Measurements from ENCODE around the gene LRP6.
A peak's percentile ranks its signal among the peaks of the same experiment; 100 is the strongest.
"Not testable (repeated sequence)": the region's sequence is repeated elsewhere in the genome, so short reads cannot be mapped to it uniquely, and the experiment has no call there.

Gene LRP6

DNA sequence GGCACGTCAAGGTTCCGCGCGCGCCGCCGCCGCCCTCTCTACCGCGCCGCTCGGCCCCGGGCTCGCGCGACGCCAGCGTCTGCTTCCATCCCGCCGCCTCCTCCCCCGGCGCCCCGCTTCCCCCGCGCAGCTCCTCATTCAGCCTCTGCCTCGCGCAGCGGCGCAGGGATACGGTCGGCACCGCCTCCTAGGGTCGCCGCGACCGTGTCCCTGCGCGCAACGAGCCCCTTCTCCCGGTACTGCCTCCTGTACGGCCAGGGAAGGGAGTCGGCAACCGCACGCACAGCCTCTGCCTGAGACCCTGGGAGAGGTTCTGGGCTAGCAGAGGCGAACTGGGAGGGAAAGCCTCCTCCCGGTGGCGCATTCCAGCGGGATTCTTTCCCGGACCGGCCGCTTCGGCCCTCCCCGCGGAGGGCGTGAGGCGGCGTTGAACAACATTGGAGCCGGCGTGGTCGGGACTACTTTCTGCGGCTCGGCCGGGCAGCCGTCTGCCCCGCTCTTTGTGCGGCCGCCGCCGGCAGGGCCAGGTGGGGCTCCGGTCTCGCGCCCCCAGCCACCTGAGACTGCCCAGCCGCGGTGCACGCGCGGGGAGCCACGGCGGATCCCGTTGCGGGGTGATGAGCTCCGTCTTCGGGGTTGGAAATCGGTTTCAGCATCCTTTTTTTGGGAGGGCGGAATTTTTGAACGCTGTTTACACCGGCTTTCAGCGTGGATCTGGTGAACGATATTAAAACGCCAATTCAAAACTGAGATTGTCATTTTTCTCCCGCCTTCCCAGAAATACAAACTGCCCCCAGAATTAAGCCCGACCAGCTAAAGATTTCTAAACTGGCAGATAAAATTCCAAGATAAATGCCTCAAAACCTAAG, at the start of gene LRP6:
TSS of gene LRP6 (minus strand) at position 172 of the 869 bp plus-strand sequence. CDS start 309 bp downstream, outside the sequence.
- DNase-seq (ENCODE audit: low read depth in 2 of 2) = peak; percentile 42 to 57

DNA sequence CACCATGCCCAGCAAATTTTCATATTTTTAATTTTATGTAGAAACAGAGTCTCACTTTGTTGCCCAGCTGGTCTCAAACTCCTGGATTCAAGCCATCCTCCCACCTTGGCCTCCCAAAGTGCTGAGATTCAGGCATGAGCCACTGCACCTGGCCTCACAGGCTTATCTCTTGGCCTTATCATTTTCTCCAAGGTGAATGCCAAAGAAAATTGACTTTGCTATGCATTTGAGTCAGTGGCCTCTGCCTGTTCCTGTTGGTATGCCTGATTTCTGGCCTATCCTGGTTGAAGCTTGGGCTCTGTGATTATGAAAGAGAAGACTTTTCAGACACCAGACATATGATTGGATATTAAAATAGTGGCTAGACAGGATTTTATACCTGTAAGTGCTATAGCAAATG, 49.0 kb upstream of the LRP6 start:
- no peak for DNase-seq (ENCODE audit: low read depth in 2 of 2)

DNA sequence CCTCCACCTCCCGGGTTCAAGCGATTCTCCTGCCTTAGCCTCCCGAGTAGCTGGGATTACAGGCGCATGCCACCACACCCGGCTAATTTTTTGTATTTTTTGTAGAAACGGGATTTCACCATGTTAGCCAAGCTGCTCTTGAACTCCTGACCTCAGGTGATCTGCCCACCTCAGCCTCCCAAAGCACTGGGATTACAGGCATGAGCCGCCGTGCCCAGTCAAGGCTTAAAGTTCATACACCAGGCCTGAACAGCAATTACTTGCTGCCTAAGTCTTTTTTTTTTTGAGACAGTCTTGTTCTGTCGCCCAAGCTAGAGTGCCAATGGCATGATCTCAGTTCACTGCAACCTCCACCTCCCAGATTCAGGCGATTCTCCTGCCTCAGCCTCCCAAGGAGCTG, 43.9 kb upstream of the LRP6 start:
- DNase-seq (ENCODE audit: low read depth in 2 of 2) = not testable (repeated sequence)

DNA sequence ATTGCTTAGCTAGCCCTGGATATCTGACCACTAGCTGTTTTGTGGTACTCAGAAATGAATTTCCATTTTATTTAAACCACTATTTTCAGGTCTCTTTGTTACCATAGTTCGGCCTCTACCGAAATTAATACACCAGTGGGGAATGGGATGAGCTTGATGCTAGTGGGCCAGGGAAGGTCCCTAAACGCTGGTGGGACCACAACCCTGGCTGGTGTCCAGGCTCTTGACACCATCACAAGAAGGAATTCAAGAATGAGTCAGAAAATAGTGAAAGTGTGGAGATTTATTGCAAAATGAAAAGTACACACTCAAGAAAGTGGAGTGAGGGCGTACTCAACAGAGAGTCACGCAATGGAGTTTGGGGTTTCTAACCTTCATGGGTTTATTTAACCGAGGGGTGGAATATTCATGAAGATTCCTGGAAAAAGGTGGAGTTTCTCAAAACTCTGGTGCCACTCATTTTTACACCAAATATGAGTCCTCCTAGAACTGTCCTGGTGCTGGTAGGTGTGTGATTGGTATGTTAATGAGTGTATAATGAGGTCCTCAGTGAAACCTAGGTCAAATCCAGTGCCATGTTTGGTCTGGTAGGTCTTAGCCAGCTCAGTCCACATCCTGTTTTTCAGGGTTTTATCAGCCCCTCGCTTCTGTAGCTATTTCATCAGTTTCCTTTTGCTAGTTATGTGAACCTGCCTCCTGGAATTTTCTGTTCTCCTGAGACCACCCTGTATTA, 38.9 kb upstream of the LRP6 start:
- no peak for DNase-seq (ENCODE audit: low read depth in 2 of 2)

DNA sequence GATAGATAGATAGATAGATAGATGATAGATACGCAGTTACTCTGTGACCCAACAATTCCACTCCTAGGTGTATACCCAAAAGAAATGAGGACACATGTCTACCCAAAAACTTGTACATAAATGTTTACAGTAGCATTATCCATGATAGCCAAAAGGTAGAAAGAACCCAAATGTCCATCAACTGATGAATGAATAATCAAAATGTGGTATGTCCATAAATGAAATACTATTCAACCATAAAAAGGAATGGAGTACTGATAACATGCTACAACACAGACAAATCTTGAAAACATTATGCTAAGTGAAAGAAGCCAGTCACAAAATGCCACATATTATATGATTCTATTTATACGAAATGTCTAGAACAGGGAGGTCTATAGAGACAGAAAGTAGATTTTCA, 36.1 kb upstream of the LRP6 start:
- DNase-seq (ENCODE audit: low read depth in 2 of 2) = no peak

DNA sequence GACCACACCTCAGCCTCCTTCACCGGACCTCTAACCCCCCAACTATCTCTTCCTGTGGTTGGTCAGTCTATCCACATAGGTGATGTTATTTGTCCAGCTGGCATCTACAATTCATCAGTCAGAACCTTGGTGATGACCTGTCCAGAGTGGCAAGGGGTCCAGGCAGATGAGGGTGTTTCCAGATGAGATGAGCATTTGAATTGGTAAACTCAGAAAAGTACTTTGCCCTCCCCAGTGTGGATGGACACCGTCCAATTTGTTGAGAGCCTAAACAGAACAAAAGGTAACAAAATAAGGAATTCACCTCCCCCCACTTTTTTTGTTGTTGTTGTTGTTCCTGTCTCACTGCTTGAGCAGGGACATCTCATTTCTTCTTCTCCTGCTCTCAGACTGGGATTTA, 34.3 kb upstream of the LRP6 start:
- no peak for DNase-seq (ENCODE audit: low read depth in 2 of 2)

DNA sequence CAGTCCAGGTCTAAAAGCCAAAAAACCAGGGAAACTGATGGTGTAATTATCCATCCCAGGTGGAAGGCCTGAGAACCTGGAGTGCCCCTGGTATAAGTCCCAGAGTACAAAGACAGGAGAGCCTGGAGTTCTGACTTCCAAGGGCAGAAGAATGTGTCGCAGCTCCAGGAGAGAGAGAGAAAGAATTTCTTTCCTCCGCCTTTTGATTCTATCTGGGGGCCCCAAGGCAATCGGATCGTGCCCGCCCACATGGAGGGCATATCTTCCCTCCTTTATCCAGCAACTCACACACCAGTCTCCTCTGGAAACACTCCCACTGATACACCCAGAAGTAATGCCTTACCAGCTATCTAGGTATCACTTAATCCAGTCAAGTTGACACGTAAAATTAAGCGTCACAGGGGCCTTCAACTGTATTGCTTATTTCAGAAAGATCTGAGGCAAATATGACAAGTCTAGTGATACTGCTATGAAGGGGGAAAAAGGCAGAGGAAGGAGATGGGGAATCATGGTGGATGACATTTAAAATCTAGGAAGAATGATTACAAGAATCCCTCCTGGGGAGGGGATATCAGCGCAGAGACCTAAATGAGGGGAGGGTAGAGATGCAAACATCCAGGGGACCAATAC, 30.5 kb upstream of the LRP6 start:
- DNase-seq (ENCODE audit: low read depth in 2 of 2) = no peak

DNA sequence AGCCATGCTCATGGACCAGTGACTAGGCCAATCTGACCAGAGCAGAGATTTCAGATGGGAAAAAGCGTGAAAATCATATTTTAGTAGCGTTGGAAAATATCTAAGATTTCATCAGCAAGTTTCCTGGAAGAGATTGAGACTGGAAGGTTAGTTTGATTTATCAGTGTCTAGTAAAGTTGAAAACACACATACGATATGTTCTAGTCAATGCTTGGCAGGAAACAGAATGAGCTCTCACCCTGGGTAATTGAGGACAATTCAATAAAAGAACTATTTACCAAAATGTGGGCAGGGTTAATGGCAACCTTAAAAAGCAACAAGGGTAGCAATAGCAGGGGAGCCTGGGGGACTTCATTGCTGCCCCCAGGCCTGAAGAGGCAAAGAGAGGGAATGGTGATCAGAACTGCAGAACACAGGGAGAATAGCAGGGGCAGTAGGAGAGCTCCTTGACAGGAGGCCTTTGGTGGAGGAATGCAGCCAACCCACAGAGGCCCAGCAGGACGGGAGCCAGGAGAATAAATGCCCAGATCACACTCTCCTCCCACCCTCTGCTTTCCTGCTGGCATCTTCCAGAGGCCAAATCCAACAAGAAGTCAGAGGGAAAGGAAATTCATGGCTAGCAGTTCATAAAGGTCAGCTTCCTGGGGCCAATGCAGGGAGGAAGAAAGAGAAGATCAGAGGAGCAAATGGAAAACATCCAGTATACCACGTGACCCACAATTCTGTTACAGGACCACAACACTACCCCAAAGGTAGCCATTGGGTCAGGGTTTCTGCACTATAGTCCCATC, 27.6 kb upstream of the LRP6 start:
- DNase-seq (ENCODE audit: low read depth in 2 of 2) = no peak

DNA sequence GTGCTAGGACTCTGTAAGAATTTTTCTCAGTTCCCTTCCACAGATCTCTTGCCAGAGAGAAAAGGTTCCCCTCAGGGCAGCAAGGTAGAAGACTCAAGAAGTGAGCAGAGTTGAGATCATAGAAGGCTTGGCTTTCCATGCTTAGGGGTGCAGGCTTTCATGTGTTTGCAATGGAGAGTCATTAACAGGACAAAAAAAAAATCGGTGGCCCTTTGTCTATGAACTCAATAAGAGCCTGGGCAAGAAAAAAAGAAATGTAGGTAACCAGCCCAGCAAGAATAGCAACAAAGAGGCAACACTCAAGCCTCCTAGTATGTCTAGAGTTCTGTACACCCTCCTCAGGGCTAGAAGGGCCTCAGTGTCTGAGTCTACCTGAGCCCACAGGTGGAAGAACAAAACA, 23.4 kb upstream of the LRP6 start:
- no peak for DNase-seq (ENCODE audit: low read depth in 2 of 2)

DNA sequence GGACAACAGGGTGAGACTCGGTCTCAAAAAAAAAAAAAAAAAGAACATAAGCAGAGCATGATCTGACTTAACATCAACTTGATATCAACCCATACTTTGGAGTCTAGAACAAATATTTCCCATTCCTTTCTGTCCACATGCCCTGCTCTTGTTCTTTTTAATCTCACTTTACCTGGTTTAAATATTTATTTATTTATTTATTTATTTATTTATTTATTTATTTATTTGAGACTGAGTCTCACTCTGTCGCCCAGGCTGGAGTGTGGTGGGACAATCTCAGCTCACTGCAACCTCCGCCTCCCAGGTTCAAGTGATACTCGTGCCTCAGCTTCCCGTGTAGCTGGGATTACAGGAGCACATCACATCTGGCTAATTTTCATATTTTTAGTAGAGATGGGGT, 19.6 kb upstream of the LRP6 start:
- DNase-seq (ENCODE audit: low read depth in 2 of 2) = no peak

DNA sequence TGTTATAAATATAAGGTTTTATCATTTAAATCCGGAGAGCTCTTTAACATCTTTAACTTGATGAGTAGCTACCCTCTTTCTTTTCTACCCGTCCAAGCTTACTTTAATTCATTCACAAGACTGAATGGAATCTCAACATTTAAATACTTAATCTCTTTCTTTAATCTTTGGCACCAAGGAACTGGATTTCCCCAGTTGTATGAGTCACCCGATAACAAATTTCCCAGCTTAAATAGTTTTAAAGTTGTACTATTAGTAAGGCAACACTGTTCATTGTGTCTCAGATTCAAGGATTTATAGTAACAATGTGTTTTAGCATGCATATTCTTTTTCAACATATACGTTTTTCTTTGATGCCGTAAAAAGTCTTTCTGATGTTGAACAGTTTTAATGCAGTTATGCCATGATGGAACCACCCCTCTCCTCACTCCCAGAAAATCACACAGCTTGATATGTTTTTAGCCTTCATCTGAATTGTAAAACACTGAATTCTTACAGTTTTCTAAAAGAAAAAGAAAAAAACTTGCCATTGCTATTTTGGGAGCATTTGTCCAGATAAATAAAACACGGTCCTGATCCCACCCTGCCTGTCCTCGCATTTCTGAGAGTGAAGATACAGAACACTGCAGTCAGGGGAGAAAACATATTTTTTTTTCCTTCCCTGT, 16.0 kb upstream of the LRP6 start:
- DNase-seq (ENCODE audit: low read depth in 2 of 2) = no peak

DNA sequence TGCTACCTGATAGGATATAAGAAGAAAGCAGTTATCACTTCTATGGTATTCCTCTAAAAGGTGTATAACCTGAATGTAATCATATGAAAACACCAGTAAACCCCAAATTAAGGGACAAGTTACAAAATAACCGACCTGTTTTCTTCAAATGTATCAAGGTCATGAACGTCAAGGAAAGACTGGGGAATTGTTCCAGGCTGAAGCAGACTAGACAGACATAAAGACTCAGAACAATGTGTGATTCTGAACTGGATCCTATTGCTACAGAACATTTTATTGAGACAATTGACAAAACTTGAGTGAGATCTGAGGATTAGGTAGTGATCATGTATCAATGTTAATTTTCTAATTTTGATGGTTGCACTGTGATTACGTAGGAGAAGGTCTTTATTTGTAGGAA, 15.4 kb upstream of the LRP6 start:
- DNase-seq (ENCODE audit: low read depth in 2 of 2) = no peak

DNA sequence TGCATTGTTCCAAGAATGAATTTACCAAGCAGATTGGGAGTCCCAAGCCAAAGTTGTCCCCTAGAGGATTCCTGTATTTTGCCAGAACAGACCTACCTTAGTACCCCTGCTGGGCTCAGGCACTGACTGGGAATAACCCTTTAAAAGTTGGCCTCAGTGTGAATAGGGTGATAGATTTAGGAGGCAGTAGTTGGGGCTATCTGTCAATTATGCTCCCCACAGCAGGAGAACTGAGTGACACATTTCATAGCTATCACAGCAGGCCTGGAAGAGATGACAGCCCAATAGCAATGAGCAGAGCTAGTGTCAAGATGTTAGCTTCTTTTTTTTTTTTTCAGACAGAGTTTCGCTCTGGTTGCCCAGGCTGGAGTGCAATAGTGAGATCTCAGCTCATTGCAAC, 14.3 kb upstream of the LRP6 start:
- DNase-seq (ENCODE audit: low read depth in 2 of 2) = no peak

DNA sequence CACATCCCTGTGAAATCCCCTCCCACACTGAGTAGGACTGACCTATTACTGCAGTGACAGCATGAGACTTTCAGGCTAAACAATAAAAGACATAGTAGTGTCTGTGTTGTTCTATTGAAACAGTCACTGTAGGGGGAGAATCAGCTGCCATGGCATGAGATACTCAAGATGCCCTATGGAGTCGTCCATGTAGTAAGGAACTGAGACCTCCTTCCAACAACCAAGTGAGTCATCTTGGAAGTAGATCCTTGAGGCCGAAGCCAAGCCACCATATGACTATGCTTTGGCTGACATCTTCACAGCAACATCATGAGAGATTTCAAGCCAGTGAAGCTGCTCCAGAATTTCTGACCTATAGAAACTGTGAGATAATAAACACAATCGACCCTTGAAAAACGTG, 12.1 kb upstream of the LRP6 start:
- DNase-seq (ENCODE audit: low read depth in 2 of 2) = no peak

DNA sequence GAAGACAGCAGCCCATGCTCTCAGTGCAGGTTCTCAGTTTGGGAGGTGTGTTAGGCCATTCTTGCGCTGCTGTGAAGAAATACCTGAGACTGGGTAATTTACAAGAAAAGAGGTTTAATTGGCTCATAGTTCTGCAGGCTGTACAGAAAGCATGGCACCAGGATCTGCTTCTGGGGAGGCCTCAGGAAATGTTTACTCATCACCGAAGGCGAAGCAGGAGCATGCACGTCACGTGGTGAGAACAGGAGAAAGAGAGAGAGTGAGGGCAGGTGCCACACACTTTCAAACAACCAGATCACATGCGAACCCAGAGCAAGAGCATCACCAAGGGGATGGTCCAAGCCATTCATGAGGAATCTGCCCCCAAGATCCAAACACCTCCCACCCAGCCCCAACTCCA, 9.0 kb upstream of the LRP6 start:
- no peak for DNase-seq (ENCODE audit: low read depth in 2 of 2)

DNA sequence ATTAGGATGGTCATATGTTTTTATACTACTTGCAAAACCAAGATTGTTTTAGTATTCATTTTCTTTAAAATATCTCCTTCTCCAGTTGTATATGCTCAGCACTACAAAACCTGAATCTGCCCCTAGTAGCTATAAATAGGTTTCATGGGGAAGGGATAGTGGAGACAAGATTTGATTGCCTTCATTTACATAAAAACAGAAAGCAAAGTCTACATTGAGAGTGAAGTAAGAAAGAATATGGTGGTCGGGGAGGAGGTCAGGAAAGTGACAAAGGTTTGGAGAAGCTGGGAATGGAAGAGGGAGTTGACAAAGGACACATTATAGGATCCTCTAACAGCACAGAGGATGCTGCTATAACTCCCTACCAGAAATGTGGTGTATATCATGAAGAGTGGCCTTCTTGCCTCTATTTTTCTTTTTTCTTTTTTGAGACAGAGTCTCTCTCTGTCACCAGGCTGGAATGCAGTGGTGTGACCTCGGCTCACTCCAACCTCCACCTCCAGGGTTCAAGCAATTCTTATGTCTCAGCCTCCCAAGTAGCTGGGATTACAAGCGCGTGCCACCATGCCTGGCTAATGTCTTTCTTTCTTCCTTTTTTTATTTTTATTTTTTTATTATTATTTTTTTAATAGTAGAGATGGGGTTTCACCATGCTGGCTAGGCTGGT, 6.6 kb upstream of the LRP6 start:
- DNase-seq (ENCODE audit: low read depth in 2 of 2) = no peak

DNA sequence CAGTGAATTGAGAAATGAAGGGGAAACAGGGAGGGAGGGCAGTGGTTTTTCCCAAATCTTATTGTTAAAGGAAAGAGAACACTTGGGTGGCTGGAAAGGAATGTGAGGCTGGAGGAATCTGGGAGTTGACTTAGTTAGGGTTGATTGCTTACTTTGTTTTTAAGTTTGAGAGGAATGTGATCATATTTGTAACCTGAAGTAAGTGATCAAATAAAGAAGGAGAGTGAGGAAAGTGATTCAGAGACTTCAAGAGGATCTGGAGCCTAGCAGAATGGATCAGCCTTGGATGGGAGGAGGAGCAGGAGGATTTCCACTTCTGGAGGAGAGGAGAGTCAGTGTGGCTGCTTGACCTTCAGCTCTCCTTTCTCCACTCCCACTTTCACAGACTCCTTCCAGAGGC, 6.0 kb upstream of the LRP6 start:
- no peak for DNase-seq (ENCODE audit: low read depth in 2 of 2)

DNA sequence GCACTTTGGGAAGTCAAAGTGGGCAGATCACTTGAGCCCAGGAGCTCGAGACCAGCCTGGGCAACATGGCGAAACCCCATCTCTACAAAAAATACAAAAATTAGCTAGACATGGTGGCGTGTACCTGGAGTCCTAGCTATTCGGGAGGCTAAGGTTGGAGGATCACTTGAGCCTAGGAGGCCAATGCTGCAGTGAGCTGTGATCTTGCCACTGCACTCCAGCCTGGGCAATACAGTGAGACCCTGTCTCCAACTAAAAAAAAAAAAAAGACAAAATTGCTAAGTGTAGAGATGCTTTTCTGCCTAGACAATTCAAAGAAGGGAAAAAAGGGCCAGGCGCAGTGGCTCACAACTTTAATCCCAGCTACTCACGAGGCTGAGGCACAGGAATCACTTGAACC, 3.4 kb upstream of the LRP6 start:
- DNase-seq (ENCODE audit: low read depth in 2 of 2) = no peak

DNA sequence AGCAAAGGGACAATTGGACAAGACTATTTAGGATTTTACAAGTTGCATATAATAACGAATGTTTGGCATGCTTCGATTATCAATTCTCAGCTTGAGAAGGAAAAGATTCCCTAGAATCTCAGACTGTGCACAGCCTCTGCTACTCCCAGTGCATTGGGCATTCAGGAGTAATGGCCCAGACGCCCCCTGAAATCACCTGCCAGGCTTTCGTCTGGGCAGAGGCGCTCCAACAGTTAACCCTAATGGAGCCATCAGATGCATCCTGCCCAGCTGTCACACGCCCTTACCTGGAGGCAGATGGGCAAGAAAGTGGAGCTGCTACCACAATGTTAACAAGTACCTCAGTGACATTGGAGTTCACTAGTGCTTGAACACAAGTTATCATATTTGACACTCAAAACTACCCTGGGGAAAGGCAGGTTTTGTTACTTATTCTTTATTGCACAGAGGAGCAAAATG, 927 bp upstream of the LRP6 start:
- DNase-seq (ENCODE audit: low read depth in 2 of 2) = no peak

DNA sequence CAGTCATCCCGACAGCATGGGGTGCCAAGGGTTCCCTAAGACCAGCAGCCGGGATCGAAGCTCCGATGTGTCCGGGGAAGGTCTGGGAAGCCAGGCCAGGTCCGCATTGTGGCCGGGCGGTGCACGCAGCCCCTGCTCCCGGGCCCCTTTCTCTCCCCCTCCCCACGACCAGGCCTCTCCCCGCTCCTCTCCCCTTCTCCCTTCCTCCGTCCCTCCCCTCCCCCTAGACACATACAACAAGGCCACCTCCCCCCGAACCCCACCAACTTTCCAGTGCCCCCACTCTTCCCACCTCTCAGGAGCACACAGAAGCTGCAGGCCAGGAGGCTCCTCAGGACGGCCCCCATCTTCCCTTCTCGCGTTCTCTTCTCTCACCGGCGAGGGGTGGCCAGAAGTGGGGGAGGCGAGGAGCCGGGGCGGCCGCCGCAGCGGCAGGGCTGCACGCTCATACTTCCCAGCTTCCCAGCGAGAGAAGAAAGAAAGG, 413 bp downstream of the LRP6 start:
- no peak for DNase-seq (ENCODE audit: low read depth in 2 of 2)

Data from activated CD8-positive, alpha-beta memory T cell treated with anti-CD3 and anti-CD28 coated beads for 4 hours (primary cell).